Natural killer cell (primary cell): ENCODE data around the gene KCNG3. TPM values are rescaled to one million over a fixed set of nuclear protein-coding genes. Genes with fewer than 3 reads are reported as not detected.

Experiments
- ATAC-seq, 3 donors: fragments of 150-1000 bp in 2 of 3; fragments of 200-7000 bp in 1 of 3; cut with Tn5 transposase; 1 replicate in 1 of 3; 2 replicates in 2 of 3; pipeline ENCODE4 v1.10.0; 2021; ENCODE audit warnings: mild to moderate bottlenecking in 2 of 3, moderate library complexity in 2 of 3
- DNase-seq, 2 donors: peaks; one replicate each; pipeline versions ENCODE4 v3.0.0 to v3.0.0-alpha.2; 2013 to 2021; ENCODE audit warnings: mixed read lengths in 1 of 2
- H3K27ac ChIP-seq: one replicate; pipeline ENCODE4 v1.5.1; 2013; ENCODE audit warnings: mild to moderate bottlenecking, low read length
- H3K27me3 ChIP-seq: one replicate; pipeline ENCODE4 v1.6.1; 2013; ENCODE audit warnings: low read length; ENCODE audit not compliant: control insufficient read depth, insufficient read depth
- H3K36me3 ChIP-seq: one replicate; pipeline ENCODE4 v1.6.1; 2013; ENCODE audit warnings: low read length; ENCODE audit not compliant: control insufficient read depth, insufficient read depth
- H3K4me1 ChIP-seq: one replicate; pipeline ENCODE4 v1.6.1; 2013; ENCODE audit warnings: low read length; ENCODE audit not compliant: control insufficient read depth, insufficient read depth
- H3K4me3 ChIP-seq: one replicate; pipeline ENCODE4 v1.5.1; 2013; ENCODE audit warnings: low read length
- H3K9me3 ChIP-seq: one replicate; pipeline ENCODE4 v1.6.1; 2013; ENCODE audit warnings: low read length; ENCODE audit not compliant: control insufficient read depth, insufficient read depth
- H3K27ac Mint-ChIP-seq, 2 donors: one replicate each; pipeline ENCODE4 v1.8.0; 2022; ENCODE audit warnings: mild to moderate bottlenecking in 2 of 2, mixed read lengths in 2 of 2, moderate library complexity in 1 of 2
- H3K27me3 Mint-ChIP-seq, 2 donors: one replicate each; pipeline ENCODE4 v1.8.0; 2022; ENCODE audit warnings: low read depth in 2 of 2, mixed read lengths in 2 of 2
- H3K36me3 Mint-ChIP-seq: one replicate; pipeline ENCODE4 v1.8.0; 2022; ENCODE audit warnings: mixed read lengths
- H3K4me1 Mint-ChIP-seq, 2 donors: one replicate each; pipeline ENCODE4 v1.8.0; 2022; ENCODE audit warnings: mixed read lengths in 2 of 2
- H3K4me3 Mint-ChIP-seq: one replicate; pipeline ENCODE4 v1.8.0; 2022; ENCODE audit warnings: mild to moderate bottlenecking, moderate library complexity, mixed read lengths
- H3K9me3 Mint-ChIP-seq, 2 donors: one replicate each; pipeline ENCODE4 v1.8.0; 2022; ENCODE audit warnings: mixed read lengths in 2 of 2
- CTCF ChIP-seq: fragments of 200-600 bp; IDR thresholded peaks from one replicate; pipeline ENCODE4 v1.8.0; 2022; ENCODE audit warnings: antibody characterized with exemption
- WGBS: methylation state at CpG from one replicate; pipeline ENCODE4 v1.1.7; 2013; ENCODE audit warnings: missing lambda C conversion rate; ENCODE audit not compliant: insufficient coverage; 5-methylcytosine and 5-hydroxymethylcytosine counted together
- intact Hi-C: fragments of 100-400 bp; cut with micrococcal nuclease; formaldehyde crosslinking; loops from one replicate; pipeline ENCODE4 v1.14.2; 2022
- total RNA-seq, 4 donors: library from RNA; stranded (reverse); fragments of 120-200 nt in 1 of 4; gene quantifications; one replicate each; pipeline versions ENCODE4 v1.2.3 to v1.2.4, GENCODE V29; 2013 to 2022

The KCNG3 gene
- total RNA-seq, 3 donors from 2014 or later (not counting 1 experiment from before 2014, with no cell fraction given), result not detected

GRCh38 chr2:42450136-42450535, 43.6 kb downstream of the KCNG3 start:
- Histone ChIP-seq H3K27me3 (no peaks in the 10 kb centered on the region), H3K36me3 (no peaks in the 10 kb centered on the region), H3K4me3 (no peak overlapping the region), H3K4me1 (no peaks in the 10 kb centered on the region), H3K27ac (no peak overlapping the region), H3K9me3 (no peaks in the 10 kb centered on the region)
- intact Hi-C loops, result no loop called here
- no peaks in the 10 kb centered on the region for H3K36me3 Mint-ChIP-seq
- peaks cover 9 to 15% of the 10 kb centered on the region in 2 donors for H3K27me3 Mint-ChIP-seq
- no peak for DNase-seq
- H3K4me1 Mint-ChIP-seq, result no peaks in the 10 kb centered on the region
- no peak overlapping the region for H3K27ac Mint-ChIP-seq
- no peak for TF ChIP-seq CTCF
- no peaks in the 10 kb centered on the region for H3K9me3 Mint-ChIP-seq
- no peak for ATAC-seq
- WGBS, result 83% methylated on average over 2 of the region's 2 CpGs
- H3K4me3 Mint-ChIP-seq, result no peak overlapping the region

GRCh38 chr2:42449163-42450087, 44.4 kb downstream of the KCNG3 start:
- no peaks in the 10 kb centered on the region for H3K4me1 Mint-ChIP-seq
- ATAC-seq (no peak), DNase-seq (no peak)
- 98% methylated on average over 7 of the region's 8 CpGs for WGBS
- H3K27me3 Mint-ChIP-seq, result peaks cover 10 to 20% of the 10 kb centered on the region in 2 donors
- no peaks in the 10 kb centered on the region for H3K9me3 Mint-ChIP-seq
- no peaks in the 10 kb centered on the region for H3K27me3 ChIP-seq
- H3K27ac ChIP-seq, result no peak overlapping the region
- no peak overlapping the region for H3K4me3 Mint-ChIP-seq
- no peak overlapping the region for H3K27ac Mint-ChIP-seq
- H3K36me3 Mint-ChIP-seq, result no peaks in the 10 kb centered on the region
- no peaks in the 10 kb centered on the region for H3K4me1 ChIP-seq
- intact Hi-C loops, result no loop called here
- H3K36me3 ChIP-seq, result no peaks in the 10 kb centered on the region
- no peak for TF ChIP-seq CTCF
- H3K4me3 ChIP-seq, result no peak overlapping the region
- H3K9me3 ChIP-seq, result no peaks in the 10 kb centered on the region

GRCh38 chr2:42448163-42448562, 45.6 kb downstream of the KCNG3 start:
- Mint-ChIP-seq H3K36me3 (no peaks in the 10 kb centered on the region), H3K4me3 (no peak overlapping the region)

More at GRCh38 chr2:42448163-42448562, 45.6 kb downstream of the KCNG3 start:
- Histone ChIP-seq H3K4me1 (no peaks in the 10 kb centered on the region), H3K4me3 (no peak overlapping the region), H3K27me3 (no peaks in the 10 kb centered on the region), H3K27ac (no peak overlapping the region), H3K9me3 (no peaks in the 10 kb centered on the region), H3K36me3 (no peaks in the 10 kb centered on the region)
- intact Hi-C loops, result no loop called here
- 95% methylated on average over 1 of the region's 2 CpGs for WGBS
- ATAC-seq (no peak), DNase-seq (no peak)
- Mint-ChIP-seq H3K4me1 (no peaks in the 10 kb centered on the region), H3K27ac (no peak overlapping the region), H3K27me3 (peaks cover 8 to 25% of the 10 kb centered on the region in 2 donors), H3K9me3 (no peaks in the 10 kb centered on the region)
- no peak for TF ChIP-seq CTCF
